SU-DHL-6 (cell line): ENCODE data around the gene CTNNBIP1.
A peak's percentile ranks its signal among the peaks of the same experiment; 100 is the strongest.

Experiments used
- H2AFZ ChIP-seq: fragments of 200-600 bp; sonication (generic); 2 replicates; pipeline ENCODE4 v1.6.1; 2014; ENCODE audit warnings: low read depth, mild to moderate bottlenecking, moderate library complexity, mixed read lengths, antibody characterized with exemption, low read length; ENCODE audit not compliant: severe bottlenecking
- H3F3A ChIP-seq: fragments of 200-600 bp; shearing (Covaris generic); 2 replicates; pipeline ENCODE4 v1.6.0; 2016; ENCODE audit warnings: antibody characterized with exemption, mild to moderate bottlenecking; ENCODE audit not compliant: insufficient read depth
- H3K27ac ChIP-seq: fragments of 200-600 bp; sonication (generic); 2 replicates; pipeline ENCODE4 v1.5.1; 2016; ENCODE audit warnings: low read depth, mild to moderate bottlenecking, low read length, moderate library complexity, mixed read lengths
- H3K27me3 ChIP-seq: fragments of 200-600 bp; sonication (generic), shearing (Covaris generic); 2 replicates; pipeline ENCODE4 v1.6.0; 2014; ENCODE audit warnings: mild to moderate bottlenecking, low read length
- H3K36me3 ChIP-seq: fragments of 200-600 bp; sonication (generic); 2 replicates; pipeline ENCODE4 v1.6.1; 2014; ENCODE audit warnings: mild to moderate bottlenecking, low read length, mixed read lengths
- H3K4me2 ChIP-seq: fragments of 300-600, 200-600 bp; shearing (Covaris generic), sonication (generic); 2 replicates; pipeline ENCODE4 v1.6.0; 2014; ENCODE audit warnings: low read length, low read depth, mild to moderate bottlenecking; ENCODE audit not compliant: poor library complexity, severe bottlenecking
- H3K4me3 ChIP-seq: fragments of 200-600 bp; sonication (generic); 2 replicates; pipeline ENCODE4 v1.5.1; 2014; ENCODE audit warnings: antibody characterized with exemption, low read length, mild to moderate bottlenecking, mixed read lengths; ENCODE audit not compliant: insufficient read depth, poor library complexity, severe bottlenecking
- H3K79me2 ChIP-seq: fragments of 200-600 bp; sonication (generic); 2 replicates; pipeline ENCODE4 v1.6.1; 2014; ENCODE audit warnings: mild to moderate bottlenecking, low read length, moderate library complexity; ENCODE audit not compliant: insufficient read depth
- H3K9ac ChIP-seq: fragments of 200-600 bp; sonication (generic); 2 replicates; pipeline ENCODE4 v1.7.0; 2014; ENCODE audit warnings: mild to moderate bottlenecking, low read length
- H3K9me2 ChIP-seq: fragments of 200-600 bp; sonication (generic); replicated peaks from 2 replicates; pipeline ENCODE4 v1.6.1; 2014; ENCODE audit warnings: low read length; ENCODE audit not compliant: insufficient read depth
- H3K9me3 ChIP-seq: fragments of 200-600 bp; sonication (generic); 2 replicates; pipeline ENCODE4 v1.6.1; 2014; ENCODE audit warnings: low read length, mixed read lengths; ENCODE audit not compliant: insufficient read depth
- H4K20me1 ChIP-seq: fragments of 200-600 bp; sonication (generic); 2 replicates; pipeline ENCODE4 v1.6.1; 2014; ENCODE audit warnings: low read depth, mild to moderate bottlenecking, antibody characterized with exemption, low read length, moderate library complexity, mixed read lengths
- EZH2phosphoT487 ChIP-seq: fragments of 200-600 bp; sonication (generic), shearing (Covaris generic); conservative IDR thresholded peaks from 2 replicates; pipeline ENCODE4 v1.6.1; 2018; ENCODE audit warnings: mild to moderate bottlenecking, antibody characterized with exemption, low read length, moderate library complexity, mixed read lengths
- TF ChIP-seq, protein P1 (sequence below): fragments of 200-600 bp; sonication (generic); IDR thresholded peaks from one replicate; pipeline ENCODE4 v1.5.1; 2017; ENCODE audit warnings: antibody characterized with exemption, mild to moderate bottlenecking, low read length, moderate library complexity; ENCODE audit not compliant: insufficient read depth, poor library complexity, severe bottlenecking

Gene CTNNBIP1

DNA sequence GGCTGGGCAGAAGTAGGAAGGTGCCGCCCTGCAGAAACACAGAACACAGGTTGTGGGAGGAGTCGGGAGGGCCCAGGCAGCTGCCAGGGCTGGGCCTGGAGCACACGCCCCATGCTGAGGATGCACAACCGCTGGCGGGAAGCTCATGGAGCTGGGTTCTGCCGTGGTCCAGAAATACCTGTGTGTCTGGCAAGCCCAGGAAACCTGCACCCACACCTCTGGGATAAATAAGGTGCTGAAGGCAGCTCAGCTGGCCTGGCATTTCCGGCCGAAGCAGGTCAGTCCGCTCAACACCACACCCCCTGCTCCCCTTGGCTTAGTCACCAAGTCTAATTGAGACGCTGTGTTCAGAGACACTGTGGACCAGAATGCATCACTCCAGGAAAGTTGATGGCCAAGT, 32.1 kb downstream of the CTNNBIP1 start:
- no peak overlapping the region for H3K4me2 ChIP-seq
- no peak overlapping the region for H3K4me3 ChIP-seq
- H3K36me3 ChIP-seq = no peaks in the 10 kb centered on the region
- H3K9me2 ChIP-seq = no peaks in the 10 kb centered on the region
- H3K79me2 ChIP-seq = no peaks in the 10 kb centered on the region
- H3K27me3 ChIP-seq = no peaks in the 10 kb centered on the region
- no peak overlapping the region for H3K9ac ChIP-seq
- no peak overlapping the region for H3K27ac ChIP-seq
- no peaks in the 10 kb centered on the region for H4K20me1 ChIP-seq
- no peaks in the 10 kb centered on the region for H3F3A ChIP-seq
- H3K9me3 ChIP-seq = no peaks in the 10 kb centered on the region
- TF ChIP-seq, protein P1, sequence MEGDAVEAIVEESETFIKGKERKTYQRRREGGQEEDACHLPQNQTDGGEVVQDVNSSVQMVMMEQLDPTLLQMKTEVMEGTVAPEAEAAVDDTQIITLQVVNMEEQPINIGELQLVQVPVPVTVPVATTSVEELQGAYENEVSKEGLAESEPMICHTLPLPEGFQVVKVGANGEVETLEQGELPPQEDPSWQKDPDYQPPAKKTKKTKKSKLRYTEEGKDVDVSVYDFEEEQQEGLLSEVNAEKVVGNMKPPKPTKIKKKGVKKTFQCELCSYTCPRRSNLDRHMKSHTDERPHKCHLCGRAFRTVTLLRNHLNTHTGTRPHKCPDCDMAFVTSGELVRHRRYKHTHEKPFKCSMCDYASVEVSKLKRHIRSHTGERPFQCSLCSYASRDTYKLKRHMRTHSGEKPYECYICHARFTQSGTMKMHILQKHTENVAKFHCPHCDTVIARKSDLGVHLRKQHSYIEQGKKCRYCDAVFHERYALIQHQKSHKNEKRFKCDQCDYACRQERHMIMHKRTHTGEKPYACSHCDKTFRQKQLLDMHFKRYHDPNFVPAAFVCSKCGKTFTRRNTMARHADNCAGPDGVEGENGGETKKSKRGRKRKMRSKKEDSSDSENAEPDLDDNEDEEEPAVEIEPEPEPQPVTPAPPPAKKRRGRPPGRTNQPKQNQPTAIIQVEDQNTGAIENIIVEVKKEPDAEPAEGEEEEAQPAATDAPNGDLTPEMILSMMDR = no peak
- no peak for TF ChIP-seq EZH2phosphoT487
- no peak overlapping the region for H2AFZ ChIP-seq

DNA sequence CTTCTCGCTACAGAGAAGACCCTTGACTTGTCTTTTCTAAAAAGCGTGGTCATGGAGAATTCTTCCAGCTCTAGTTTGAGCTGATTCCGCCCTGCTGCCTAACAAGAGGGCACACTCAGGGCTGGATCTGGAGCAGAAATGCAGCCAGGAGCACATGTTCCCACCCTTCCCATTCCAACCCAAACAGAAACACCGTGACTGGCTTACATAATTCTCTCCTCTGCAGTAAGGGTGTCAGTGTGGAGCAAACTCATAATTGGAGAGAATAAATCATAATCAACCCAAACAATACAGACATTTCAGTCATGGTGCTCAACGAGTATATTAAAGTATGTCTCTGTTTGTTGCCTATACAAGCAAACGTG, 34.5 kb downstream of the CTNNBIP1 start:
- no peak for TF ChIP-seq EZH2phosphoT487
- TF ChIP-seq, protein P1 = no peak
- Histone ChIP-seq H3K9ac (no peak overlapping the region), H3K27me3 (no peaks in the 10 kb centered on the region), H3K4me2 (no peak overlapping the region), H3K9me3 (no peaks in the 10 kb centered on the region), H3K9me2 (no peaks in the 10 kb centered on the region), H3K27ac (no peak overlapping the region), H3K36me3 (no peaks in the 10 kb centered on the region), H3F3A (no peaks in the 10 kb centered on the region), H4K20me1 (no peaks in the 10 kb centered on the region), H3K4me3 (no peak overlapping the region), H3K79me2 (no peaks in the 10 kb centered on the region), H2AFZ (no peak overlapping the region)

DNA sequence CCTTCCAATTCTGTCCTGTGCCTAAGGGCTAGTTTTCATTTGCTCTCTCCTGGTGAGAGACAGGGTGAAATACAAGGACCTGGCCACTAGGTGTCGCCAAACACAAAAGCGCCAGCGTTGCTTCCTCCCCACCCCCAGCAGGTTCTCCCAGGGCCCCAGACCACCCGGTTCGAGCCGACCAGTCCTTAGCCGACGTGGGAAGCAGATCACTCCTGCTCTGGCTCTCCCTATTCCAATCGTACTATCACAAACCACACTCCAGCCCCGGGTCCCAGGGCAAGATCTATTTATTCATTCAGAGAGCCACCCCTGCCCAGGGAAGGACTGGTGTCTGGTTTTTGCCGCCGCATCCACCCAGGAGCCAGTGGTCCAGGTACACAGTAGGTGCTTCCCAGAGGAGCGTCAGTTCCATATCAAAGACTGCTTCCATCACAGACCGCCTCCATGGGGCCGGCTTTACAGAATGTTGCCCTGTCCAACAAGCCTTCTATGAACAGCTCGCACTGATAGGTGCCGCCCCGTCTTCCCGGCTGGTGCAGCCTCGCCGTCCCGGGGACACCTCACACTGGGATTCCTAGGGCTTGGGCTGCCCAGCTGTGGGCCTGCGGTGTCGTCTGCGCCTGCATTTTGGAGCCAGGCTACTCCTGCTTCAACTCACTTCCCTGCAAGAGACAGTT, 35.0 kb downstream of the CTNNBIP1 start:
- no peak overlapping the region for H3K4me3 ChIP-seq
- no peak overlapping the region for H3K9ac ChIP-seq
- no peaks in the 10 kb centered on the region for H3F3A ChIP-seq
- no peaks in the 10 kb centered on the region for H3K9me3 ChIP-seq
- no peaks in the 10 kb centered on the region for H3K27me3 ChIP-seq
- H4K20me1 ChIP-seq = no peaks in the 10 kb centered on the region
- no peak for TF ChIP-seq EZH2phosphoT487
- TF ChIP-seq, protein P1 = peak; percentile 87
- H3K27ac ChIP-seq = no peak overlapping the region
- peak overlapping the region; percentile 45 for H2AFZ ChIP-seq
- H3K36me3 ChIP-seq = no peaks in the 10 kb centered on the region
- H3K9me2 ChIP-seq = no peaks in the 10 kb centered on the region
- peak overlapping the region; percentile 18 for H3K4me2 ChIP-seq
- no peaks in the 10 kb centered on the region for H3K79me2 ChIP-seq
